Ishikawa (cell line): ENCODE measurements around the gene DNTT.

Source experiments
- CEBPB ChIP-seq: IDR thresholded peaks from 2 replicates; pipeline ENCODE4 v1.6.1; 2012
- CREB1 ChIP-seq: IDR thresholded peaks from 2 replicates; pipeline ENCODE4 v1.6.1; 2012; ENCODE audit warnings: low read depth
- EGR1 ChIP-seq: IDR thresholded peaks from 2 replicates; pipeline ENCODE4 v1.6.1; 2012
- EP300 ChIP-seq: IDR thresholded peaks from 2 replicates; pipeline ENCODE4 v1.6.1; 2012; ENCODE audit warnings: borderline replicate concordance
- FOXM1 ChIP-seq: IDR thresholded peaks from 2 replicates; pipeline ENCODE4 v1.6.1; 2012; ENCODE audit warnings: low read depth, borderline replicate concordance
- MAX ChIP-seq: IDR thresholded peaks from 2 replicates; pipeline ENCODE4 v1.6.1; 2012
- NFIC ChIP-seq: IDR thresholded peaks from 2 replicates; pipeline ENCODE4 v1.6.1; 2012
- RAD21 ChIP-seq: IDR thresholded peaks from 2 replicates; pipeline ENCODE4 v1.6.1; 2012; ENCODE audit warnings: low read depth
- REST ChIP-seq: IDR thresholded peaks from 2 replicates; pipeline ENCODE4 v1.6.1; 2012; ENCODE audit warnings: low read depth, mild to moderate bottlenecking
- TAF1 ChIP-seq: IDR thresholded peaks from 2 replicates; pipeline ENCODE4 v1.6.1; 2012; ENCODE audit warnings: low read depth, mild to moderate bottlenecking
- TCF12 ChIP-seq: IDR thresholded peaks from 2 replicates; pipeline ENCODE4 v1.6.1; 2012; ENCODE audit warnings: low read depth
- TEAD4 ChIP-seq: IDR thresholded peaks from 2 replicates; pipeline ENCODE4 v1.6.1; 2012
- USF1 ChIP-seq: IDR thresholded peaks from 2 replicates; pipeline ENCODE4 v1.6.1; 2012
- YY1 ChIP-seq: IDR thresholded peaks from 2 replicates; pipeline ENCODE4 v1.6.1; 2012; ENCODE audit warnings: low read depth
- ZBTB7A ChIP-seq: IDR thresholded peaks from 2 replicates; pipeline ENCODE4 v1.6.1; 2012; ENCODE audit warnings: low read depth

The DNTT gene

GRCh38 chr10:96260014-96260413 is 44.2 kb upstream of the DNTT start:
- TF ChIP-seq ZBTB7A (no peak), TEAD4 (no peak), CREB1 (no peak), TCF12 (no peak), MAX (no peak), EP300 (no peak), USF1 (no peak), YY1 (no peak)

GRCh38 chr10:96261132-96261531 is 43.1 kb upstream of the DNTT start:
- TF ChIP-seq CEBPB (0 out of 2 replicates have a peak, but pooled peaks have one; percentile 34), FOXM1 (no peak)

GRCh38 chr10:96261930-96262329 is 42.3 kb upstream of the DNTT start:
- TF ChIP-seq EGR1 (no peak), TCF12 (no peak), TAF1 (no peak), REST (no peak), CEBPB (no peak)

- TF ChIP-seq YY1 (no peak), CREB1 (no peak), MAX (no peak), CEBPB (no peak), NFIC (no peak), EGR1 (no peak), RAD21 (no peak), TAF1 (no peak), TEAD4 (no peak), FOXM1 (no peak), USF1 (no peak), ZBTB7A (no peak), REST (no peak)
These were observed 41.1 kb upstream of the DNTT start for GRCh38 chr10:96263176-96263575.

- TF ChIP-seq EGR1, result no peak
- TF ChIP-seq REST, result no peak
- TF ChIP-seq USF1, result no peak
- TF ChIP-seq TAF1, result no peak
- no peak for TF ChIP-seq CREB1
- TF ChIP-seq EP300, result no peak
- TF ChIP-seq ZBTB7A, result no peak
- no peak for TF ChIP-seq TEAD4
- no peak for TF ChIP-seq MAX
- TF ChIP-seq TCF12, result no peak
- no peak for TF ChIP-seq YY1
- TF ChIP-seq CEBPB, result no peak
- TF ChIP-seq FOXM1, result no peak
- TF ChIP-seq RAD21, result no peak
- TF ChIP-seq NFIC, result no peak
These were observed 40.6 kb upstream of the DNTT start for GRCh38 chr10:96263669-96264068.
